HepG2 (cell line): Measurements from ENCODE around the gene CERS6. TPM values are rescaled to one million over a fixed set of nuclear protein-coding genes. Genes with fewer than 3 reads are reported as not detected.
A peak's percentile ranks its signal among the peaks of the same experiment; 100 is the strongest.

Source experiments
- HMG20B ChIP-seq: conservative IDR thresholded peaks from 2 replicates; pipeline ENCODE4 v1.6.1; 2016; ENCODE audit warnings: missing genetic modification reagents, missing compliant biosample characterization
- KDM1A ChIP-seq: IDR thresholded peaks from 2 replicates; pipeline ENCODE4 v1.6.1; 2016; ENCODE audit warnings: missing compliant biosample characterization
- REXO4 ChIP-seq: sonication (generic); formaldehyde crosslinking; IDR thresholded peaks from 2 replicates; pipeline ENCODE4 v1.8.0; 2022; ENCODE audit warnings: missing genetic modification reagents, mild to moderate bottlenecking, borderline replicate concordance
- SIN3A ChIP-seq: IDR thresholded peaks from 2 replicates; pipeline ENCODE4 v1.6.1; 2011; ENCODE audit warnings: low read depth, mild to moderate bottlenecking, control low read depth, low read length, borderline replicate concordance
- SMARCE1 ChIP-seq: fragments of 450-650 bp; IDR thresholded peaks from 2 replicates; pipeline ENCODE4 v1.6.1; 2017; ENCODE audit warnings: borderline replicate concordance
- TAF1 ChIP-seq: sonication (generic); formaldehyde crosslinking; IDR thresholded peaks from 2 replicates; pipeline ENCODE4 v1.4.0; 2020; ENCODE audit warnings: missing genetic modification reagents
- U2AF2 ChIP-seq: fragments of 200-400 bp; formaldehyde crosslinking; IDR thresholded peaks from 2 replicates; pipeline ENCODE4 v1.6.1; 2017; ENCODE audit warnings: low read depth, mild to moderate bottlenecking, low read length
- ZBTB8A ChIP-seq: sonication (generic); formaldehyde crosslinking; IDR thresholded peaks from 2 replicates; pipeline ENCODE4 v1.4.0; 2020; ENCODE audit warnings: mild to moderate bottlenecking, low read depth, missing genetic modification reagents, borderline replicate concordance
- ZNF180 ChIP-seq: sonication (generic); formaldehyde crosslinking; IDR thresholded peaks from 2 replicates; pipeline ENCODE4 v1.4.0; 2020; ENCODE audit warnings: low read depth, missing genetic modification reagents, borderline replicate concordance
- ZNF251 ChIP-seq: sonication (generic); formaldehyde crosslinking; IDR thresholded peaks from 2 replicates; pipeline ENCODE4 v1.9.0; 2021; ENCODE audit warnings: mild to moderate bottlenecking, missing genetic modification reagents
- ZNF256 ChIP-seq: sonication (generic); formaldehyde crosslinking; conservative IDR thresholded peaks from 2 replicates; pipeline ENCODE4 v1.4.0; 2020; ENCODE audit warnings: missing genetic modification reagents
- ZNF263 ChIP-seq: sonication (generic); formaldehyde crosslinking; IDR thresholded peaks from 2 replicates; pipeline ENCODE4 v1.4.0; 2020; ENCODE audit warnings: missing genetic modification reagents
- ZNF343 ChIP-seq: sonication (generic); formaldehyde crosslinking; IDR thresholded peaks from 2 replicates; pipeline ENCODE4 v1.4.0; 2020; ENCODE audit warnings: mild to moderate bottlenecking, missing genetic modification reagents
- ZNF543 ChIP-seq: sonication (generic); formaldehyde crosslinking; IDR thresholded peaks from 2 replicates; pipeline ENCODE4 v1.4.0; 2020; ENCODE audit warnings: mild to moderate bottlenecking, missing genetic modification reagents
- ZNF569 ChIP-seq: sonication (generic); formaldehyde crosslinking; IDR thresholded peaks from 2 replicates; pipeline ENCODE4 v1.5.0; 2020; ENCODE audit warnings: mild to moderate bottlenecking, missing genetic modification reagents, moderate library complexity, borderline replicate concordance
- ZSCAN30 ChIP-seq: sonication (generic); formaldehyde crosslinking; IDR thresholded peaks from 2 replicates; pipeline ENCODE4 v1.5.0; 2020; ENCODE audit warnings: mild to moderate bottlenecking, missing genetic modification reagents
- polyA plus RNA-seq, 8 experiments: library from polyadenylated mRNA; depleted of rRNA in 3 of 8; stranded (reverse) in 7 of 8; unstranded in 1 of 8; fragments of >200 nt; fragmentation: Illumina TruSeq in 4 of 8; extraction: Trizol in 4 of 8; gene quantifications; 2 replicates each; pipeline versions ENCODE4 v1.2.1 to v1.2.3, GENCODE V29; 2011 to 2016; ENCODE audit warnings: low read depth in 4 of 8, missing spikeins in 1 of 8, mixed read lengths in 1 of 8; ENCODE audit not compliant: insufficient read depth in 1 of 8
- total RNA-seq, 5 experiments: library from RNA; depleted of rRNA; stranded (reverse); fragments of >200 nt; fragmentation: Illumina TruSeq; extraction: Trizol; gene quantifications; 2 replicates each; pipeline ENCODE4 v1.2.3, GENCODE V29; 2016; ENCODE audit warnings: low read depth in 1 of 5
- TF ChIP-seq, protein P1 (sequence below): sonication (generic); formaldehyde crosslinking; IDR thresholded peaks from 2 replicates; pipeline ENCODE4 v1.4.0; 2020; ENCODE audit warnings: low read depth, mild to moderate bottlenecking, missing genetic modification reagents
- TF ChIP-seq, protein P2 (sequence below): IDR thresholded peaks from 2 replicates; pipeline ENCODE4 v1.6.1; 2012; ENCODE audit warnings: low read depth, low read length, improper control_type of control experiment
- TF ChIP-seq, protein P3 (sequence below): sonication (generic); formaldehyde crosslinking; IDR thresholded peaks from 2 replicates; pipeline ENCODE4 v1.5.1; 2020; ENCODE audit warnings: missing genetic modification reagents, mild to moderate bottlenecking, borderline replicate concordance
- TF ChIP-seq, protein P4 (sequence below): sonication (generic); formaldehyde crosslinking; IDR thresholded peaks from 2 replicates; pipeline ENCODE4 v1.8.1; 2022; ENCODE audit warnings: mild to moderate bottlenecking, missing genetic modification reagents
- TF ChIP-seq, protein P5 (sequence below): sonication (generic); formaldehyde crosslinking; IDR thresholded peaks from 2 replicates; pipeline ENCODE4 v1.4.0; 2020; ENCODE audit warnings: missing genetic modification reagents, borderline replicate concordance

The CERS6 gene
- total and polyA plus RNA-seq, 2 of the 13 experiments (the other 11 are each of a cell fraction or from before 2014, with no cell fraction given): 10.1 to 20.3 TPM

DNA sequence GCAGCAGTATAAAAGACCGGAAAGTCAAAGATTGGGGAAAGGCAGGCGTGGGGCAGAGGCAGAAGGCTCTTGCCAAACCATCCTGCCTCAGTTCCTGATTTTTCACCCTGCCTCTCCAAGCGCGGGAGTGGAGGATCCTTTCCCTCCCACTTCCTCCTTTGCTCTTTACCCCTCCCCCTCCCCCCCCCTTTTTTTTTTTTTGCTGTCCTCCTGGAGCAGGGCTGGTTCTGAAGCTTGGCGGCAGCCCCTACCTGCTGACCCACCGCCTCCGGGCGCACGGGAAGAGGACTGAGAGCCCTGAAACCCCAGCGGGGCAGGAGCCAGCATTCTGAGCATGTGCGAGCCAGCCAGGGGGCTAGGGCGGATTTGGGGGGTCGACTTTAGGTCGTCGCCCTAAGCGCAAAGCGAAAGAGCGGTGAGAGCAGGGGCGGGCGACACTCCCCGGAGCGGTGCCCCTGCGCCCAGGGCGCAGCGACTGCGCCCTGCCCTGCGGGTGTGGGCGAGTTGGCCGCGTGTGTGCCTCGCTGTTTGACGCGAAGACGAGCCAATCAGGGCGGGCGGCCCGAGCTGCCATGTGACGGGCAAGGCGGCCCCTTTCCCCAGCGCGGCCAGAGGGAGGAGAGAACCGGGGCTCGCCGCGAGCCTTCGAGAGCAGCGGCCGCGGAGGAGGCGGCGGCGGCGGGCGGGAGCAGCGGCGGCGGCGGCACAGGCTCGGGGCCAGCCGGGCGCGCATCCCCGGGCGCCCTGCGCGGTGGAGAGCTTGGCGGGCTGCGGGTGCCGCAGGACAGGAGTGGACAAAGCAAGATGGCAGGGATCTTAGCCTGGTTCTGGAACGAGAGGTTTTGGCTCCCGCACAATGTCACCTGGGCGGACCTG, at the start of gene CERS6 (continued):
- peak; percentile 80; the same call in 1 of the 2 replicates for TF ChIP-seq ZNF569 (CRISPR knock-in tag)
- TF ChIP-seq ZNF180 (CRISPR knock-in tag): peak; percentile 93; the same call in 1 of the 2 replicates
- peak; percentile 98 for TF ChIP-seq REXO4 (CRISPR knock-in tag)
- peak; percentile 96; the same call in 1 of the 2 replicates for TF ChIP-seq ZBTB8A (CRISPR knock-in tag)
- no peak; the same call in 1 of the 2 replicates for TF ChIP-seq ZNF343
- no peak for TF ChIP-seq SMARCE1
- TF ChIP-seq SIN3A: peak; percentile 83; the same call in 1 of the 2 replicates
- TF ChIP-seq, protein P1, sequence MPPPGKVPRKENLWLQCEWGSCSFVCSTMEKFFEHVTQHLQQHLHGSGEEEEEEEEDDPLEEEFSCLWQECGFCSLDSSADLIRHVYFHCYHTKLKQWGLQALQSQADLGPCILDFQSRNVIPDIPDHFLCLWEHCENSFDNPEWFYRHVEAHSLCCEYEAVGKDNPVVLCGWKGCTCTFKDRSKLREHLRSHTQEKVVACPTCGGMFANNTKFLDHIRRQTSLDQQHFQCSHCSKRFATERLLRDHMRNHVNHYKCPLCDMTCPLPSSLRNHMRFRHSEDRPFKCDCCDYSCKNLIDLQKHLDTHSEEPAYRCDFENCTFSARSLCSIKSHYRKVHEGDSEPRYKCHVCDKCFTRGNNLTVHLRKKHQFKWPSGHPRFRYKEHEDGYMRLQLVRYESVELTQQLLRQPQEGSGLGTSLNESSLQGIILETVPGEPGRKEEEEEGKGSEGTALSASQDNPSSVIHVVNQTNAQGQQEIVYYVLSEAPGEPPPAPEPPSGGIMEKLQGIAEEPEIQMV (CRISPR knock-in tag): peak; percentile 92
- TF ChIP-seq ZSCAN30 (CRISPR knock-in tag): no peak
- TF ChIP-seq, protein P2, sequence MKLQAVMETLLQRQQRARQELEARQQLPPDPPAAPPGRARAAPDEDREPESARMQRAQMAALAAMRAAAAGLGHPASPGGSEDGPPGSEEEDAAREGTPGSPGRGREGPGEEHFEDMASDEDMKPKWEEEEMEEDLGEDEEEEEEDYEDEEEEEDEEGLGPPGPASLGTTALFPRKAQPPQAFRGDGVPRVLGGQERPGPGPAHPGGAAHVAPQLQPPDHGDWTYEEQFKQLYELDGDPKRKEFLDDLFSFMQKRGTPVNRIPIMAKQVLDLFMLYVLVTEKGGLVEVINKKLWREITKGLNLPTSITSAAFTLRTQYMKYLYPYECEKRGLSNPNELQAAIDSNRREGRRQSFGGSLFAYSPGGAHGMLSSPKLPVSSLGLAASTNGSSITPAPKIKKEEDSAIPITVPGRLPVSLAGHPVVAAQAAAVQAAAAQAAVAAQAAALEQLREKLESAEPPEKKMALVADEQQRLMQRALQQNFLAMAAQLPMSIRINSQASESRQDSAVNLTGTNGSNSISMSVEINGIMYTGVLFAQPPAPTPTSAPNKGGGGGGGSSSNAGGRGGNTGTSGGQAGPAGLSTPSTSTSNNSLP: no peak
- TF ChIP-seq ZNF251: peak; percentile 92
- peak; percentile 95 for TF ChIP-seq ZNF543 (CRISPR knock-in tag)
- TF ChIP-seq, protein P3, sequence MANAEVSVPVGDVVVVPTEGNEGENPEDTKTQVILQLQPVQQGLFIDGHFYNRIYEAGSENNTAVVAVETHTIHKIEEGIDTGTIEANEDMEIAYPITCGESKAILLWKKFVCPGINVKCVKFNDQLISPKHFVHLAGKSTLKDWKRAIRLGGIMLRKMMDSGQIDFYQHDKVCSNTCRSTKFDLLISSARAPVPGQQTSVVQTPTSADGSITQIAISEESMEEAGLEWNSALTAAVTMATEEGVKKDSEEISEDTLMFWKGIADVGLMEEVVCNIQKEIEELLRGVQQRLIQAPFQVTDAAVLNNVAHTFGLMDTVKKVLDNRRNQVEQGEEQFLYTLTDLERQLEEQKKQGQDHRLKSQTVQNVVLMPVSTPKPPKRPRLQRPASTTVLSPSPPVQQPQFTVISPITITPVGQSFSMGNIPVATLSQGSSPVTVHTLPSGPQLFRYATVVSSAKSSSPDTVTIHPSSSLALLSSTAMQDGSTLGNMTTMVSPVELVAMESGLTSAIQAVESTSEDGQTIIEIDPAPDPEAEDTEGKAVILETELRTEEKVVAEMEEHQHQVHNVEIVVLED: no peak
- TF ChIP-seq ZNF256 (CRISPR knock-in tag): peak; percentile 96; the same call in 1 of the 2 replicates
- 0 out of 2 replicates have a peak, but pooled peaks have one; percentile 72 for TF ChIP-seq HMG20B (CRISPR knock-in tag)
- TF ChIP-seq TAF1 (CRISPR knock-in tag): peak; percentile 88
- TF ChIP-seq, protein P4, sequence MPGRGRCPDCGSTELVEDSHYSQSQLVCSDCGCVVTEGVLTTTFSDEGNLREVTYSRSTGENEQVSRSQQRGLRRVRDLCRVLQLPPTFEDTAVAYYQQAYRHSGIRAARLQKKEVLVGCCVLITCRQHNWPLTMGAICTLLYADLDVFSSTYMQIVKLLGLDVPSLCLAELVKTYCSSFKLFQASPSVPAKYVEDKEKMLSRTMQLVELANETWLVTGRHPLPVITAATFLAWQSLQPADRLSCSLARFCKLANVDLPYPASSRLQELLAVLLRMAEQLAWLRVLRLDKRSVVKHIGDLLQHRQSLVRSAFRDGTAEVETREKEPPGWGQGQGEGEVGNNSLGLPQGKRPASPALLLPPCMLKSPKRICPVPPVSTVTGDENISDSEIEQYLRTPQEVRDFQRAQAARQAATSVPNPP (CRISPR knock-in tag): peak; percentile 97
- TF ChIP-seq U2AF2: no peak
- peak; percentile 73; the same call in 1 of the 2 replicates for TF ChIP-seq ZNF263 (CRISPR knock-in tag)
- TF ChIP-seq KDM1A: peak; percentile 87
- TF ChIP-seq, protein P5, sequence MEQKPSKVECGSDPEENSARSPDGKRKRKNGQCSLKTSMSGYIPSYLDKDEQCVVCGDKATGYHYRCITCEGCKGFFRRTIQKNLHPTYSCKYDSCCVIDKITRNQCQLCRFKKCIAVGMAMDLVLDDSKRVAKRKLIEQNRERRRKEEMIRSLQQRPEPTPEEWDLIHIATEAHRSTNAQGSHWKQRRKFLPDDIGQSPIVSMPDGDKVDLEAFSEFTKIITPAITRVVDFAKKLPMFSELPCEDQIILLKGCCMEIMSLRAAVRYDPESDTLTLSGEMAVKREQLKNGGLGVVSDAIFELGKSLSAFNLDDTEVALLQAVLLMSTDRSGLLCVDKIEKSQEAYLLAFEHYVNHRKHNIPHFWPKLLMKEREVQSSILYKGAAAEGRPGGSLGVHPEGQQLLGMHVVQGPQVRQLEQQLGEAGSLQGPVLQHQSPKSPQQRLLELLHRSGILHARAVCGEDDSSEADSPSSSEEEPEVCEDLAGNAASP (CRISPR knock-in tag): peak; percentile 83
